ENCODE measurements around the gene SLC22A4. TPM values are rescaled to one million over a fixed set of nuclear protein-coding genes. Genes with fewer than 3 reads are reported as not detected.

SLC22A4 gene
- total and polyA plus RNA-seq, 2 donors (not counting 1 experiment from before 2014, with no cell fraction given), result 0.18 TPM; not detected in 1

DNA sequence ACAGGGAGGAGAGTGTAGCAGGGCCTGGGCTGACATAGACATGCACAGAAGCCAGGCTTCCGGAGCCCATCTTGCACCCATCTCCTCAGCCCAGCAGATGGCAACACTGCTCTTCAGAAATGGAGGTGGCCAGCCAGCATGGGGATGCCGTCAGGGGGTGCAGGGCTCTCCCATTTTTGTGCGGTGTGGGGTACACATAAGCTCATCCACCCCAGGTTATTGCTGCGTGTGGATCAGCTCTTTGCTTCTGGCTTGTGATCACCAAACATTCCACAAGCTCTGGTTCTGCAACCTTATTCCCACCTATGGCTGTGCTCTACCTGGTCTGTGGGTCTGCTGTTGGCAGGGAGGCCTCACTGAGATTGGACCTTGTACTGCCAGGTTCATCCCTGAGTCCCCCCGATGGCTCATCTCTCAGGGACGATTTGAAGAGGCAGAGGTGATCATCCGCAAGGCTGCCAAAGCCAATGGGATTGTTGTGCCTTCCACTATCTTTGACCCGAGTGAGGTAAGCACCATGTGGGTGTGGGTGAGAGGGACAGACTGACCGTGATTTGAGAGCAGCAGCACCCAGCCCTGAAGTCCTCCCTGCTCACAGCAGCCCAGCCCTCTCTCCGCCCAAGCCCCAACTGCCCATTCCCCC, 92.6 kb downstream of the SLC22A4 start:
- ChIA-PET POLR2A (interaction anchor here (0.7 to 2.4 kb wide), 8 partner anchors 25 to 141 kb away, joined by 3 to 15 read pairs (median 4); partner anchors contain the start of gene IRF1), CTCF (interaction anchor here (0.5 to 19.9 kb wide), 53 partner anchors 9 to 1494 kb away, joined by 3 to 528 read pairs (median 4); partner anchors contain the start of genes IRF1 and SLC22A5)
- ATAC-seq (ENCODE audit: low read depth) (peak; percentile 86), DNase-seq (peak; percentile 87)
- Histone ChIP-seq H3K4me1 (ENCODE audit: control insufficient read depth in 2 of 2, insufficient read depth in 2 of 2, low read length in 2 of 2) (peaks cover 15 to 18% of the 10 kb centered on the region in 2 donors), H3K9me3 (ENCODE audit: control extremely low read depth in 1 of 3, control insufficient read depth in 2 of 3, insufficient read depth in 1 of 3, low read length in 2 of 3) (no peaks in the 10 kb centered on the region), H3K4me3 (ENCODE audit: control extremely low read depth in 1 of 5, extremely low read depth in 1 of 5, insufficient read depth in 1 of 5, low read depth in 2 of 5, low read length in 4 of 5) (no peak overlapping the region), H3K79me2 (ENCODE audit: control insufficient read depth, insufficient read depth, low read length) (no peaks in the 10 kb centered on the region), H3K27ac (ENCODE audit: low read length in 2 of 2) (no peak overlapping the region), H4K20me1 (ENCODE audit: control insufficient read depth, insufficient read depth, low read length, poor library complexity, severe bottlenecking) (no peaks in the 10 kb centered on the region), H3K27me3 (replicated peaks in 1 of 4; ENCODE audit: control extremely low read depth in 1 of 4, control insufficient read depth in 3 of 4, insufficient read depth in 4 of 4, low read length in 3 of 4) (no peaks in the 10 kb centered on the region), H3K4me2 (replicated peaks; ENCODE audit: low read depth, low read length, poor library complexity, severe bottlenecking) (peak overlapping the region; percentile 47), H3K9ac (ENCODE audit: low read length) (no peak overlapping the region), H2AFZ (ENCODE audit: insufficient read depth, low read depth, low read length, poor library complexity, severe bottlenecking) (peak overlapping the region; percentile 29), H3K36me3 (replicated peaks in 1 of 2; ENCODE audit: control extremely low read depth in 1 of 2, control insufficient read depth in 1 of 2, extremely low read depth in 1 of 2, insufficient read depth in 2 of 2, low read length in 1 of 2) (no peaks in the 10 kb centered on the region)
- Mint-ChIP-seq H3K4me3 (no peak overlapping the region), H3K27me3 (no peaks in the 10 kb centered on the region), H3K4me1 (peaks cover 19% of the 10 kb centered on the region), H3K9me3 (ENCODE audit: insufficient read depth) (no peaks in the 10 kb centered on the region), H3K27ac (peak overlapping the region; percentile 43)
- WGBS (ENCODE audit: insufficient coverage), result 36% methylated on average over 6 of the region's 10 CpGs
- no peak for TF ChIP-seq EZH2 (IDR thresholded peaks at IDR 0.05; ENCODE audit: borderline replicate concordance, insufficient read depth, low read depth, low read length, poor library complexity, severe bottlenecking)
- TF ChIP-seq, protein P1, sequence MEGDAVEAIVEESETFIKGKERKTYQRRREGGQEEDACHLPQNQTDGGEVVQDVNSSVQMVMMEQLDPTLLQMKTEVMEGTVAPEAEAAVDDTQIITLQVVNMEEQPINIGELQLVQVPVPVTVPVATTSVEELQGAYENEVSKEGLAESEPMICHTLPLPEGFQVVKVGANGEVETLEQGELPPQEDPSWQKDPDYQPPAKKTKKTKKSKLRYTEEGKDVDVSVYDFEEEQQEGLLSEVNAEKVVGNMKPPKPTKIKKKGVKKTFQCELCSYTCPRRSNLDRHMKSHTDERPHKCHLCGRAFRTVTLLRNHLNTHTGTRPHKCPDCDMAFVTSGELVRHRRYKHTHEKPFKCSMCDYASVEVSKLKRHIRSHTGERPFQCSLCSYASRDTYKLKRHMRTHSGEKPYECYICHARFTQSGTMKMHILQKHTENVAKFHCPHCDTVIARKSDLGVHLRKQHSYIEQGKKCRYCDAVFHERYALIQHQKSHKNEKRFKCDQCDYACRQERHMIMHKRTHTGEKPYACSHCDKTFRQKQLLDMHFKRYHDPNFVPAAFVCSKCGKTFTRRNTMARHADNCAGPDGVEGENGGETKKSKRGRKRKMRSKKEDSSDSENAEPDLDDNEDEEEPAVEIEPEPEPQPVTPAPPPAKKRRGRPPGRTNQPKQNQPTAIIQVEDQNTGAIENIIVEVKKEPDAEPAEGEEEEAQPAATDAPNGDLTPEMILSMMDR (IDR thresholded peaks at IDR 0.05), result peak; percentile 83
- intact Hi-C loops (cut with micrococcal nuclease), result loop anchor here (1.0 to 5.0 kb wide), 6 partner anchors 24 to 1481 kb away; partner anchors contain the start of genes GDF9 and UQCRQ

DNA sequence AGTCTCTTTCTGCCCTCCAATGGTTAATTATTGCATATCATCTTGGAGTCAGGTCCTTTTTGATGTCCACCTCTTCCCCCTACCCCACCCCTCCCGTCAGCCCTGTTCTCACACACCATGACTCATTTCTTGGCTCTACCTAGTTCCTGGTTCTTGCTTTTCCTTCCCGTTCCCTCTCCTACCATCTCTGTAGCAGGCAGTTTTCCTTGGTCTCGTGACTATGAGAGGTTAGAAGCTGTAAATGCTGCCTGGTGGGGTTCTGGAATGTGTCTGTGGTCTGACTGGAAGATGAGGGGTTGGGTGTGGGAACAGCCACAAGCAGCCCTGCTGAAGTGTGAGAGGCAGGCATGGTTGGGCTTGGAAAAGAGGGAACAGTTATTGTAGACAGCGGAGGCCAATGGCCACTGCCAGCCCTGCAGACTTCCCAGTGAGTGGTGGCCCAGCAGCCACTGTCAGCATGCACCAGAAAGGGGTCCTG, 93.5 kb downstream of the SLC22A4 start:
- Mint-ChIP-seq H3K4me1 (peaks cover 19% of the 10 kb centered on the region), H3K27ac (no peak overlapping the region), H3K27me3 (no peaks in the 10 kb centered on the region), H3K4me3 (no peak overlapping the region), H3K9me3 (ENCODE audit: insufficient read depth) (no peaks in the 10 kb centered on the region)
- no peaks in the 10 kb centered on the region for H3K9me3 ChIP-seq (ENCODE audit: control extremely low read depth in 1 of 3, control insufficient read depth in 2 of 3, insufficient read depth in 1 of 3, low read length in 2 of 3)
- no peak overlapping the region for H3K4me2 ChIP-seq (replicated peaks; ENCODE audit: low read depth, low read length, poor library complexity, severe bottlenecking)
- no peaks in the 10 kb centered on the region for H4K20me1 ChIP-seq (ENCODE audit: control insufficient read depth, insufficient read depth, low read length, poor library complexity, severe bottlenecking)
- no peaks in the 10 kb centered on the region for H3K36me3 ChIP-seq (replicated peaks in 1 of 2; ENCODE audit: control extremely low read depth in 1 of 2, control insufficient read depth in 1 of 2, extremely low read depth in 1 of 2, insufficient read depth in 2 of 2, low read length in 1 of 2)
- TF ChIP-seq, protein P1 (IDR thresholded peaks at IDR 0.05), result no peak
- no peak for TF ChIP-seq EZH2 (IDR thresholded peaks at IDR 0.05; ENCODE audit: borderline replicate concordance, insufficient read depth, low read depth, low read length, poor library complexity, severe bottlenecking)
- H3K27ac ChIP-seq (ENCODE audit: low read length in 2 of 2), result no peak overlapping the region
- no peaks in the 10 kb centered on the region for H3K79me2 ChIP-seq (ENCODE audit: control insufficient read depth, insufficient read depth, low read length)
- ATAC-seq (ENCODE audit: low read depth) (no peak), DNase-seq (no peak)
- intact Hi-C loops (cut with micrococcal nuclease), result loop anchor here (2.0 to 5.0 kb wide), 3 partner anchors 77 to 1480 kb away; partner anchors contain the start of genes GDF9 and UQCRQ
- peaks cover 15 to 18% of the 10 kb centered on the region in 2 donors for H3K4me1 ChIP-seq (ENCODE audit: control insufficient read depth in 2 of 2, insufficient read depth in 2 of 2, low read length in 2 of 2)
- WGBS (ENCODE audit: insufficient coverage), result 89% methylated on average over 3 of the region's 4 CpGs
- H3K27me3 ChIP-seq (replicated peaks in 1 of 4; ENCODE audit: control extremely low read depth in 1 of 4, control insufficient read depth in 3 of 4, insufficient read depth in 4 of 4, low read length in 3 of 4), result no peaks in the 10 kb centered on the region
- no peak overlapping the region for H3K9ac ChIP-seq (ENCODE audit: low read length)
- CTCF ChIA-PET, result interaction anchor here (1.1 to 19.9 kb wide), 16 partner anchors 8 to 495 kb away, joined by 3 to 528 read pairs (median 18); partner anchors contain the start of gene IRF1
- POLR2A ChIA-PET, result interaction anchor here (0.7 to 2.4 kb wide), 4 partner anchors 43 to 663 kb away, joined by 3 to 12 read pairs (median 4); partner anchors contain the start of gene IRF1
- H3K4me3 ChIP-seq (ENCODE audit: control extremely low read depth in 1 of 5, extremely low read depth in 1 of 5, insufficient read depth in 1 of 5, low read depth in 2 of 5, low read length in 4 of 5), result no peak overlapping the region
- H2AFZ ChIP-seq (ENCODE audit: insufficient read depth, low read depth, low read length, poor library complexity, severe bottlenecking), result no peak overlapping the region
